Prostate gland (tissue), 2 donors: Measurements from ENCODE around the gene ADAMTS12. TPM values are rescaled to one million over a fixed set of nuclear protein-coding genes. Genes with fewer than 3 reads are reported as not detected.

Experiments used
- DNase-seq: peaks from one replicate; pipeline ENCODE4 v3.0.0-alpha.2; 2019; ENCODE audit warnings: low spot score
- H3K27ac ChIP-seq, 2 donors: fragments of 200-600 bp; sonication (generic); 2 replicates each; pipeline ENCODE4 v1.5.1; 2017 to 2019
- H3K27me3 ChIP-seq: fragments of 200-600 bp; sonication (generic); replicated peaks from 2 replicates; pipeline ENCODE4 v1.5.1; 2019; ENCODE audit not compliant: insufficient read depth
- H3K36me3 ChIP-seq, 2 donors: fragments of 200-600 bp; sonication (generic); 1 replicate in 1 of 2; 2 replicates in 1 of 2; pipeline versions ENCODE4 v1.5.1 to v1.8.1; 2017 to 2019
- H3K4me1 ChIP-seq: fragments of 200-600 bp; sonication (generic); replicated peaks from 2 replicates; pipeline ENCODE4 v1.5.1; 2019
- H3K4me3 ChIP-seq, 2 donors: fragments of 200-600 bp; sonication (generic); 2 replicates each; pipeline ENCODE4 v1.5.1; 2017 to 2019
- H3K9me3 ChIP-seq: fragments of 200-600 bp; sonication (generic); 2 replicates; pipeline ENCODE4 v1.5.1; 2017
- POLR2A ChIP-seq: fragments of 450-650 bp; IDR thresholded peaks from one replicate; pipeline ENCODE4 v1.6.1; 2016; ENCODE audit warnings: antibody characterized with exemption, mild to moderate bottlenecking
- POLR2AphosphoS5 ChIP-seq: sonication (generic); formaldehyde crosslinking; IDR thresholded peaks from one replicate; pipeline ENCODE4 v1.6.1; 2017; ENCODE audit warnings: antibody characterized with exemption
- WGBS: methylation state at CpG from one replicate; pipeline ENCODE4 v1.1.5; 2018; 5-methylcytosine and 5-hydroxymethylcytosine counted together
- intact Hi-C: fragments of 100-400 bp; cut with DNase I; formaldehyde crosslinking; loops from one replicate; pipeline ENCODE4 v1.14.2; 2022
- total RNA-seq, 2 donors: library from RNA; depleted of rRNA; stranded (reverse); fragments of >200 nt; gene quantifications; one replicate each; pipeline ENCODE4 v1.1.0, GENCODE V29; 2016
- TF ChIP-seq, protein P1 (sequence below), 4 experiments: fragments of 200-600 bp in 2 of 4; fragments of 450-650 bp in 2 of 4; sonication (generic) in 2 of 4; IDR thresholded peaks; 1 replicate in 3 of 4; 2 replicates in 1 of 4; pipeline ENCODE4 v1.5.1; 2016 to 2019; ENCODE audit warnings: antibody characterized with exemption in 4 of 4, mild to moderate bottlenecking in 2 of 4, moderate library complexity in 2 of 4

The ADAMTS12 gene
- total RNA-seq, 2 donors from 2014 or later, result 0.09 to 3.7 TPM

DNA sequence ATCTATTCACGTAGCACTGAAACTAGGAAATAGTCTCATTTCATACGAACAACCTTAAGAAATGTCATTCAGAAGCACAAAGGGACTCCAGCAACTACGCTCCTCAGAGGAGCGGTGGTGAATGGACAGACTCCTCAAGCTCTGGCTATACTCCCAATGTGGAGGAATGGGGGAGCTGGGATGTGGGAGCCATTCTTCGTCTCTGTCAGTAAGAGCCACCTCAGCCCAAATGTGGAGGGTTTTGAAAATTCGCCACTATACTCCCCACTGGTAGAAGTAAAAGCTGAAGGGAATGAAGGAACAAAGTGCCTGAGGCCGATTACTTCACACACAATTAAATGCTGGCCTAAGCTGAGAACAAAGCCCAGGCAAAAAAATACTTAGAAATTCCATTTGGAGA lies 96.3 kb downstream of the ADAMTS12 start:
- Histone ChIP-seq H3K36me3 (no peaks in the 10 kb centered on the region), H3K9me3 (no peaks in the 10 kb centered on the region), H3K4me1 (no peaks in the 10 kb centered on the region), H3K4me3 (no peak overlapping the region), H3K27ac (no peak overlapping the region), H3K27me3 (no peaks in the 10 kb centered on the region)
- intact Hi-C loops, result no loop called here
- WGBS, result 73% methylated on average over 7 of the region's 7 CpGs
- no peak for DNase-seq
- TF ChIP-seq, protein P1, sequence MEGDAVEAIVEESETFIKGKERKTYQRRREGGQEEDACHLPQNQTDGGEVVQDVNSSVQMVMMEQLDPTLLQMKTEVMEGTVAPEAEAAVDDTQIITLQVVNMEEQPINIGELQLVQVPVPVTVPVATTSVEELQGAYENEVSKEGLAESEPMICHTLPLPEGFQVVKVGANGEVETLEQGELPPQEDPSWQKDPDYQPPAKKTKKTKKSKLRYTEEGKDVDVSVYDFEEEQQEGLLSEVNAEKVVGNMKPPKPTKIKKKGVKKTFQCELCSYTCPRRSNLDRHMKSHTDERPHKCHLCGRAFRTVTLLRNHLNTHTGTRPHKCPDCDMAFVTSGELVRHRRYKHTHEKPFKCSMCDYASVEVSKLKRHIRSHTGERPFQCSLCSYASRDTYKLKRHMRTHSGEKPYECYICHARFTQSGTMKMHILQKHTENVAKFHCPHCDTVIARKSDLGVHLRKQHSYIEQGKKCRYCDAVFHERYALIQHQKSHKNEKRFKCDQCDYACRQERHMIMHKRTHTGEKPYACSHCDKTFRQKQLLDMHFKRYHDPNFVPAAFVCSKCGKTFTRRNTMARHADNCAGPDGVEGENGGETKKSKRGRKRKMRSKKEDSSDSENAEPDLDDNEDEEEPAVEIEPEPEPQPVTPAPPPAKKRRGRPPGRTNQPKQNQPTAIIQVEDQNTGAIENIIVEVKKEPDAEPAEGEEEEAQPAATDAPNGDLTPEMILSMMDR (IDR thresholded peaks at IDR 0.05), result no peak
- TF ChIP-seq POLR2A (no peak), POLR2AphosphoS5 (no peak)

GRCh38 chr5:33794550-33795181 lies 97.1 kb downstream of the ADAMTS12 start:
- no peaks in the 10 kb centered on the region for H3K4me1 ChIP-seq
- no peak overlapping the region for H3K4me3 ChIP-seq
- intact Hi-C loops, result no loop called here
- no peaks in the 10 kb centered on the region for H3K27me3 ChIP-seq
- no peaks in the 10 kb centered on the region for H3K36me3 ChIP-seq
- H3K9me3 ChIP-seq, result no peaks in the 10 kb centered on the region
- 83% methylated on average over 8 of the region's 8 CpGs for WGBS
- H3K27ac ChIP-seq, result no peak overlapping the region
- TF ChIP-seq, protein P1 (IDR thresholded peaks at IDR 0.05), result no peak
- no peak for TF ChIP-seq POLR2AphosphoS5
- no peak for TF ChIP-seq POLR2A
- no peak for DNase-seq

- H3K27ac ChIP-seq, result no peak overlapping the region
- WGBS, result 86% methylated on average over 19 of the region's 19 CpGs
- intact Hi-C loops, result no loop called here
- no peaks in the 10 kb centered on the region for H3K27me3 ChIP-seq
- no peaks in the 10 kb centered on the region for H3K9me3 ChIP-seq
- no peak overlapping the region for H3K4me3 ChIP-seq
- H3K36me3 ChIP-seq, result no peaks in the 10 kb centered on the region
- no peak for DNase-seq
- TF ChIP-seq POLR2AphosphoS5 (no peak), POLR2A (no peak)
- TF ChIP-seq, protein P1 (IDR thresholded peaks at IDR 0.05), result no peak
- no peaks in the 10 kb centered on the region for H3K4me1 ChIP-seq
Observed at GRCh38 chr5:33793836-33794549, 97.8 kb downstream of the ADAMTS12 start.

DNA sequence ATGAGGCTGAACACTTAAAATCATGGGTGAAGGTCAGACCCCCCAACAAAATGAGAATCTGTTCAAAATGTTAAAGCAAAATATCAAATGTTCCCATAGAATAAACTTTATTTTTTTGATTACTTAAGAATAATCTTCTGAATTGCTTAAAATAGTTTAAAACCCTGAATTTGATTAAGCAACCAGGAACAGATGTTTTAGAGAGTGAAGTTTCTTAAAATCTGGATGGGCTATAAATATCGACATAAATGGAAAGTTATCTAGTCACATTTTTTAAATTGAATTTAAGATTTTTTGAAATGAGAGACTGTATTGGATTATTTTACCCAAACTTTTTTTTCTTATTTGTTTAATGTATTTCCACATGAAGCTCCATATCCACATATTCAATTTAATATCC lies 98.5 kb downstream of the ADAMTS12 start:
- no peak overlapping the region for H3K4me3 ChIP-seq
- intact Hi-C loops, result no loop called here
- 86% methylated on average over 1 of the region's 1 CpG for WGBS

More for the DNA sequence above, 98.5 kb downstream of the ADAMTS12 start:
- TF ChIP-seq POLR2A (no peak), POLR2AphosphoS5 (no peak)
- TF ChIP-seq, protein P1 (IDR thresholded peaks at IDR 0.05), result no peak
- H3K27me3 ChIP-seq, result no peaks in the 10 kb centered on the region
- no peak overlapping the region for H3K27ac ChIP-seq
- no peak for DNase-seq
- no peaks in the 10 kb centered on the region for H3K4me1 ChIP-seq
- no peaks in the 10 kb centered on the region for H3K36me3 ChIP-seq
- no peaks in the 10 kb centered on the region for H3K9me3 ChIP-seq
